Renal pelvis (tissue), 3 donors: ENCODE measurements around the gene GMNN. TPM values are rescaled to one million over a fixed set of nuclear protein-coding genes. Genes with fewer than 3 reads are reported as not detected.

Experiments
- polyA plus RNA-seq, 3 donors: library from polyadenylated mRNA; unstranded; fragments of 120-200 nt; gene quantifications; one replicate each; pipeline ENCODE4 v1.2.1, GENCODE V29; 2013; ENCODE audit not compliant: insufficient read length in 3 of 3

GMNN gene
- polyA plus RNA-seq, 3 donors = 56.4 to 60.0 (median 57.9) TPM

Other genes starting within 250 kb of the GMNN start
- under 1 TPM; 0.25 to 0.46 (median 0.31) TPM for gene KIAA0319, start 128.7 kb upstream of the GMNN start, polyA plus RNA-seq
- 10 to 100 TPM; 59.7 to 65.4 (median 63.0) TPM for gene TDP2, start 108.0 kb upstream of the GMNN start, polyA plus RNA-seq
- 10 to 100 TPM; 33.6 to 41.7 (median 36.0) TPM for gene ACOT13, start 107.9 kb upstream of the GMNN start, polyA plus RNA-seq
- gene C6orf62, start 55.8 kb upstream of the GMNN start, polyA plus RNA-seq = 100 to 1,000 TPM; 112 to 139 (median 124) TPM
- gene ARMH2, start 24.0 kb downstream of the GMNN start, polyA plus RNA-seq = not detected
- gene RIPOR2, start 161.0 kb downstream of the GMNN start, polyA plus RNA-seq = 1 to 10 TPM; 5.8 to 8.4 (median 8.0) TPM